Tibial nerve (tissue), 4 donors: ENCODE data around the gene CFAP46.

ENCODE experiments used
- EP300 ChIP-seq, 2 donors: sonication (generic); formaldehyde crosslinking; IDR thresholded peaks; one replicate each; pipeline ENCODE4 v1.6.1; 2017; ENCODE audit warnings: antibody characterized with exemption in 2 of 2, mild to moderate bottlenecking in 1 of 2
- POLR2A ChIP-seq, 2 donors: fragments of 450-650 bp; IDR thresholded peaks; one replicate each; pipeline ENCODE4 v1.6.1; 2017; ENCODE audit warnings: antibody characterized with exemption in 2 of 2, mild to moderate bottlenecking in 2 of 2, moderate library complexity in 2 of 2
- TF ChIP-seq, protein P1 (sequence below), 5 experiments: fragments of 200-600 bp in 3 of 5; fragments of 450-650 bp in 2 of 5; sonication (generic) in 3 of 5; IDR thresholded peaks; one replicate each; pipeline ENCODE4 v1.5.1; 2016 to 2019; ENCODE audit warnings: antibody characterized with exemption in 5 of 5, mild to moderate bottlenecking in 3 of 5, moderate library complexity in 2 of 5

DNA sequence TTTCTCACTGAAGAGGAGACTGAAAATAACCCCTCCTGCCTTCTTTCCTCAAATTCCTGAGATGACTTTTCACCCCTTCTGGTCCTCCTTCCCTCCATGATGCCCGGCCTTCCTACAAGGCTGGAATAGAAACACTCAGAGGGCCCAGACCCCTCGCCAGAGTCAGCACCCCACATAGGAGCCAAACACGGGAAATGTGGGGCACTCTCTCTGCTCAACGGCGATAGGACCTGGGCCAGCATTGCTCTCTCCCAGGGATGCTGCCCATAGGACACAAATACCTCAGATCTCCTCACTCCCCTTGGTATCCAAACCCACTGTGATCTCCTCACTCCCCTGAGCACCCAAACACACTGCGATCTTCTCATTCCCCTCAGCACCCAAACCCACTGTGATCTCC lies 7.4 kb downstream of the CFAP46 start:
- TF ChIP-seq, protein P1, sequence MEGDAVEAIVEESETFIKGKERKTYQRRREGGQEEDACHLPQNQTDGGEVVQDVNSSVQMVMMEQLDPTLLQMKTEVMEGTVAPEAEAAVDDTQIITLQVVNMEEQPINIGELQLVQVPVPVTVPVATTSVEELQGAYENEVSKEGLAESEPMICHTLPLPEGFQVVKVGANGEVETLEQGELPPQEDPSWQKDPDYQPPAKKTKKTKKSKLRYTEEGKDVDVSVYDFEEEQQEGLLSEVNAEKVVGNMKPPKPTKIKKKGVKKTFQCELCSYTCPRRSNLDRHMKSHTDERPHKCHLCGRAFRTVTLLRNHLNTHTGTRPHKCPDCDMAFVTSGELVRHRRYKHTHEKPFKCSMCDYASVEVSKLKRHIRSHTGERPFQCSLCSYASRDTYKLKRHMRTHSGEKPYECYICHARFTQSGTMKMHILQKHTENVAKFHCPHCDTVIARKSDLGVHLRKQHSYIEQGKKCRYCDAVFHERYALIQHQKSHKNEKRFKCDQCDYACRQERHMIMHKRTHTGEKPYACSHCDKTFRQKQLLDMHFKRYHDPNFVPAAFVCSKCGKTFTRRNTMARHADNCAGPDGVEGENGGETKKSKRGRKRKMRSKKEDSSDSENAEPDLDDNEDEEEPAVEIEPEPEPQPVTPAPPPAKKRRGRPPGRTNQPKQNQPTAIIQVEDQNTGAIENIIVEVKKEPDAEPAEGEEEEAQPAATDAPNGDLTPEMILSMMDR (IDR thresholded peaks at IDR 0.05) = no peak
- TF ChIP-seq POLR2A (IDR thresholded peaks at IDR 0.05) (no peak), EP300 (IDR thresholded peaks at IDR 0.05) (no peak)
